Stimulated activated CD8-positive, alpha-beta memory T cell treated with anti-CD3 and anti-CD28 coated beads, Interleukin-2, amount 100 ng/mL, for 1 hour (primary cell): Measurements from ENCODE around the gene ABHD16B.
"Not testable (repeated sequence)": the region's sequence is repeated elsewhere in the genome, so short reads cannot be mapped to it uniquely, and the experiment has no call there.

Source experiments
- DNase-seq, 2 donors: peaks; one replicate each; pipeline ENCODE4 v3.0.0-alpha.2; 2020; ENCODE audit warnings: low read depth in 2 of 2

ABHD16B gene

GRCh38 chr20:63854766-63855362, 6.4 kb upstream of the ABHD16B start:
- DNase-seq, result no peak

- DNase-seq, result no peak
These were observed 5.8 kb upstream of the ABHD16B start for GRCh38 chr20:63855363-63856097.

GRCh38 chr20:63856098-63856511, 5.2 kb upstream of the ABHD16B start:
- no peak for DNase-seq

- no peak for DNase-seq
These were observed 3.4 kb upstream of the ABHD16B start for GRCh38 chr20:63857764-63858392.

GRCh38 chr20:63858393-63859165, 2.7 kb upstream of the ABHD16B start:
- DNase-seq, result no peak

GRCh38 chr20:63859166-63859699, 2.1 kb upstream of the ABHD16B start:
- DNase-seq, result no peak

- DNase-seq, result no peak
These were observed 810 bp upstream of the ABHD16B start for GRCh38 chr20:63860325-63861051.

- DNase-seq, result no peak
These were observed 943 bp downstream of the ABHD16B start for GRCh38 chr20:63861981-63862901.

- no peak for DNase-seq
These were observed 1.9 kb downstream of the ABHD16B start for GRCh38 chr20:63863021-63863797.

- DNase-seq, result peak; percentile 61 to 65
These were observed 2.7 kb downstream of the ABHD16B start for GRCh38 chr20:63863798-63864544.

GRCh38 chr20:63864545-63864977, 3.3 kb downstream of the ABHD16B start:
- DNase-seq, result no peak

- DNase-seq, result peak; percentile 93 to 96
These were observed 3.8 kb downstream of the ABHD16B start, which contains the start of gene TPD52L2 for GRCh38 chr20:63864978-63865640. TSS of gene TPD52L2 (plus strand) at chr20:63865270. CDS start at chr20:63865366, 96 bp downstream.

GRCh38 chr20:63867042-63867441, 5.7 kb downstream of the ABHD16B start:
- not testable (repeated sequence) for DNase-seq

GRCh38 chr20:63868264-63868663, 7.0 kb downstream of the ABHD16B start:
- DNase-seq, result no peak

GRCh38 chr20:63873477-63873971, 12.2 kb downstream of the ABHD16B start:
- DNase-seq, result no peak

GRCh38 chr20:63874241-63874640, 12.9 kb downstream of the ABHD16B start:
- DNase-seq, result not testable (repeated sequence)

GRCh38 chr20:63876489-63877036, 15.3 kb downstream of the ABHD16B start:
- no peak for DNase-seq
